CD4-positive, CD25-positive, alpha-beta regulatory T cell (primary cell): ENCODE data around the gene SLC25A21. TPM values are rescaled to one million over a fixed set of nuclear protein-coding genes. Genes with fewer than 3 reads are reported as not detected.
"Not testable (repeated sequence)": the region's sequence is repeated elsewhere in the genome, so short reads cannot be mapped to it uniquely, and the experiment has no call there.

Experiments used
- ATAC-seq, 2 donors: fragments of 150-1000 bp; cut with Tn5 transposase; one replicate each; pipeline ENCODE4 v1.10.0; 2021; ENCODE audit warnings: low read depth in 2 of 2, moderate number of reproducible peaks in 2 of 2, moderate library complexity in 1 of 2
- DNase-seq, 3 donors: peaks; one replicate each; pipeline versions ENCODE4 v3.0.0 to v3.0.0-alpha.2; 2012 to 2022; ENCODE audit warnings: mixed read lengths in 1 of 3
- H3K27ac ChIP-seq: one replicate; pipeline ENCODE4 v1.7.0; 2013; ENCODE audit warnings: mild to moderate bottlenecking, low read length; ENCODE audit not compliant: insufficient read depth, poor library complexity, severe bottlenecking
- H3K27me3 ChIP-seq: one replicate; pipeline ENCODE4 v1.7.0; 2013; ENCODE audit warnings: low read length; ENCODE audit not compliant: control insufficient read depth, insufficient read depth
- H3K36me3 ChIP-seq: one replicate; pipeline ENCODE4 v1.7.0; 2013; ENCODE audit warnings: mild to moderate bottlenecking, low read length, moderate library complexity; ENCODE audit not compliant: control insufficient read depth, insufficient read depth
- H3K4me1 ChIP-seq: 2 replicates; pipeline ENCODE4 v1.7.0; 2013; ENCODE audit warnings: mild to moderate bottlenecking, low read length; ENCODE audit not compliant: insufficient read depth, control insufficient read depth, poor library complexity, severe bottlenecking
- H3K4me3 ChIP-seq: one replicate; pipeline ENCODE4 v1.7.0; 2013; ENCODE audit warnings: low read depth, mild to moderate bottlenecking, low read length, moderate library complexity
- H3K9me3 ChIP-seq, 2 experiments: 1 replicate in 1 of 2; 2 replicates in 1 of 2; pipeline ENCODE4 v1.7.0; 2013; ENCODE audit warnings: low read length in 2 of 2, mild to moderate bottlenecking in 1 of 2, moderate library complexity in 1 of 2; ENCODE audit not compliant: control insufficient read depth in 2 of 2
- H3K27ac Mint-ChIP-seq, 3 donors: one replicate each; pipeline ENCODE4 v1.8.0; 2020 to 2022; ENCODE audit warnings: mild to moderate bottlenecking in 3 of 3, mixed read lengths in 3 of 3, moderate library complexity in 2 of 3
- H3K27me3 Mint-ChIP-seq: one replicate; pipeline ENCODE4 v1.8.0; 2022; ENCODE audit warnings: mild to moderate bottlenecking, mixed read lengths
- H3K36me3 Mint-ChIP-seq: one replicate; pipeline ENCODE4 v1.8.0; 2020; ENCODE audit warnings: mixed read lengths
- H3K4me1 Mint-ChIP-seq, 4 donors: one replicate each; pipeline ENCODE4 v1.8.0; 2020 to 2022; ENCODE audit warnings: mixed read lengths in 4 of 4, mild to moderate bottlenecking in 1 of 4
- H3K4me3 Mint-ChIP-seq, 4 donors: one replicate each; pipeline ENCODE4 v1.8.0; 2020 to 2022; ENCODE audit warnings: mild to moderate bottlenecking in 4 of 4, mixed read lengths in 4 of 4, moderate library complexity in 3 of 4
- H3K9me3 Mint-ChIP-seq, 7 donors: one replicate each; pipeline ENCODE4 v1.8.0; 2020 to 2022; ENCODE audit warnings: mixed read lengths in 7 of 7, mild to moderate bottlenecking in 3 of 7, moderate library complexity in 2 of 7
- polyA plus RNA-seq, 4 donors: library from polyadenylated mRNA; unstranded; fragments of 300-500 nt; fragmentation: Illumina TruSeq; gene quantifications; one replicate each; pipeline ENCODE4 v1.2.3, GENCODE V29; 2021
- total RNA-seq: library from RNA; stranded (reverse); gene quantifications from one replicate; pipeline ENCODE4 v1.2.3, GENCODE V29; 2022

Gene SLC25A21
- total and polyA plus RNA-seq, 5 donors from 2014 or later, result not detected

GRCh38 chr14:36988568-36988967 is 183.8 kb downstream of the SLC25A21 start:
- Mint-ChIP-seq H3K9me3 (peaks cover 0 to 9% (median 4%) of the 10 kb centered on the region in 7 donors), H3K36me3 (no peaks in the 10 kb centered on the region), H3K27ac (no peak overlapping the region), H3K4me1 (no peaks in the 10 kb centered on the region), H3K4me3 (no peak overlapping the region), H3K27me3 (no peaks in the 10 kb centered on the region)
- DNase-seq (no peak), ATAC-seq (no peak)
- Histone ChIP-seq H3K27ac (no peak overlapping the region), H3K9me3 (no peaks in the 10 kb centered on the region), H3K27me3 (no peaks in the 10 kb centered on the region), H3K4me3 (no peak overlapping the region), H3K4me1 (no peaks in the 10 kb centered on the region), H3K36me3 (no peaks in the 10 kb centered on the region)

GRCh38 chr14:36986407-36986806 is 186.0 kb downstream of the SLC25A21 start:
- no peaks in the 10 kb centered on the region for H3K9me3 ChIP-seq
- no peaks in the 10 kb centered on the region for H3K4me1 ChIP-seq
- no peak overlapping the region for H3K4me3 Mint-ChIP-seq
- no peak overlapping the region for H3K4me3 ChIP-seq
- H3K27me3 Mint-ChIP-seq, result no peaks in the 10 kb centered on the region
- no peaks in the 10 kb centered on the region for H3K36me3 ChIP-seq
- no peaks in the 10 kb centered on the region for H3K27me3 ChIP-seq
- no peaks in the 10 kb centered on the region for H3K4me1 Mint-ChIP-seq
- ATAC-seq (no peak), DNase-seq (no peak)
- H3K9me3 Mint-ChIP-seq, result peaks cover 0 to 7% (median 2%) of the 10 kb centered on the region in 7 donors
- H3K27ac ChIP-seq, result no peak overlapping the region
- H3K27ac Mint-ChIP-seq, result no peak overlapping the region
- no peaks in the 10 kb centered on the region for H3K36me3 Mint-ChIP-seq

GRCh38 chr14:36981832-36982529 is 190.4 kb downstream of the SLC25A21 start:
- Mint-ChIP-seq H3K4me3 (no peak overlapping the region), H3K36me3 (no peaks in the 10 kb centered on the region), H3K4me1 (no peaks in the 10 kb centered on the region), H3K9me3 (peaks cover 0 to 7% (median 0%) of the 10 kb centered on the region in 7 donors), H3K27ac (no peak overlapping the region), H3K27me3 (no peaks in the 10 kb centered on the region)
- no peaks in the 10 kb centered on the region for H3K4me1 ChIP-seq
- no peak overlapping the region for H3K4me3 ChIP-seq
- no peaks in the 10 kb centered on the region for H3K27me3 ChIP-seq
- DNase-seq (no peak), ATAC-seq (no peak)
- no peaks in the 10 kb centered on the region for H3K36me3 ChIP-seq
- no peak overlapping the region for H3K27ac ChIP-seq
- H3K9me3 ChIP-seq, result no peaks in the 10 kb centered on the region

GRCh38 chr14:36980413-36980812 is 192.0 kb downstream of the SLC25A21 start:
- not testable (repeated sequence) for H3K27me3 ChIP-seq, H3K4me3 ChIP-seq, H3K27me3 Mint-ChIP-seq, H3K4me1 Mint-ChIP-seq, H3K4me3 Mint-ChIP-seq, H3K9me3 ChIP-seq, H3K9me3 Mint-ChIP-seq, H3K27ac Mint-ChIP-seq, H3K36me3 ChIP-seq, H3K36me3 Mint-ChIP-seq, H3K27ac ChIP-seq, DNase-seq, ATAC-seq, H3K4me1 ChIP-seq

- Histone ChIP-seq H3K36me3 (no peaks in the 10 kb centered on the region), H3K4me1 (no peaks in the 10 kb centered on the region), H3K9me3 (no peaks in the 10 kb centered on the region), H3K4me3 (no peak overlapping the region), H3K27ac (no peak overlapping the region), H3K27me3 (no peaks in the 10 kb centered on the region)
- no peak for DNase-seq
- ATAC-seq, result no peak
- H3K4me1 Mint-ChIP-seq, result no peaks in the 10 kb centered on the region
- peaks cover 0 to 5% (median 3%) of the 10 kb centered on the region in 7 donors for H3K9me3 Mint-ChIP-seq
- H3K4me3 Mint-ChIP-seq, result no peak overlapping the region
- no peak overlapping the region for H3K27ac Mint-ChIP-seq
- H3K27me3 Mint-ChIP-seq, result no peaks in the 10 kb centered on the region
- H3K36me3 Mint-ChIP-seq, result no peaks in the 10 kb centered on the region
These were observed 192.5 kb downstream of the SLC25A21 start for GRCh38 chr14:36979863-36980262.

- Histone ChIP-seq H3K27me3 (no peaks in the 10 kb centered on the region), H3K9me3 (no peaks in the 10 kb centered on the region), H3K36me3 (no peaks in the 10 kb centered on the region), H3K4me3 (no peak overlapping the region), H3K4me1 (no peaks in the 10 kb centered on the region), H3K27ac (no peak overlapping the region)
- Mint-ChIP-seq H3K27ac (no peak overlapping the region), H3K27me3 (no peaks in the 10 kb centered on the region), H3K4me1 (no peaks in the 10 kb centered on the region), H3K36me3 (no peaks in the 10 kb centered on the region), H3K4me3 (no peak overlapping the region), H3K9me3 (peaks cover 0 to 10% (median 5%) of the 10 kb centered on the region in 7 donors)
- no peak for DNase-seq
- no peak for ATAC-seq
These were observed 195.8 kb downstream of the SLC25A21 start for GRCh38 chr14:36976571-36977023.

- DNase-seq (no peak), ATAC-seq (no peak)
- Histone ChIP-seq H3K4me3 (no peak overlapping the region), H3K4me1 (no peaks in the 10 kb centered on the region), H3K9me3 (no peaks in the 10 kb centered on the region), H3K36me3 (no peaks in the 10 kb centered on the region), H3K27me3 (no peaks in the 10 kb centered on the region), H3K27ac (no peak overlapping the region)
- H3K36me3 Mint-ChIP-seq, result no peaks in the 10 kb centered on the region
- no peaks in the 10 kb centered on the region for H3K4me1 Mint-ChIP-seq
- H3K27me3 Mint-ChIP-seq, result no peaks in the 10 kb centered on the region
- H3K9me3 Mint-ChIP-seq, result peaks cover 0 to 8% (median 2%) of the 10 kb centered on the region in 7 donors
- H3K27ac Mint-ChIP-seq, result no peak overlapping the region
- no peak overlapping the region for H3K4me3 Mint-ChIP-seq
These were observed 196.6 kb downstream of the SLC25A21 start for GRCh38 chr14:36975834-36976233.

GRCh38 chr14:36974985-36975384 is 197.4 kb downstream of the SLC25A21 start:
- ATAC-seq (no peak), DNase-seq (no peak)
- no peak overlapping the region for H3K27ac ChIP-seq
- no peaks in the 10 kb centered on the region for H3K27me3 ChIP-seq
- Mint-ChIP-seq H3K4me1 (no peaks in the 10 kb centered on the region), H3K9me3 (peaks cover 0 to 8% (median under 1%) of the 10 kb centered on the region in 7 donors), H3K27me3 (no peaks in the 10 kb centered on the region), H3K27ac (no peak overlapping the region), H3K4me3 (no peak overlapping the region), H3K36me3 (no peaks in the 10 kb centered on the region)
- no peaks in the 10 kb centered on the region for H3K4me1 ChIP-seq
- H3K36me3 ChIP-seq, result no peaks in the 10 kb centered on the region
- H3K9me3 ChIP-seq, result no peaks in the 10 kb centered on the region
- H3K4me3 ChIP-seq, result no peak overlapping the region
